HepG2 (cell line): ENCODE data around the gene TSHZ2. TPM values are rescaled to one million over a fixed set of nuclear protein-coding genes. Genes with fewer than 3 reads are reported as not detected.

Experiments used
- CTCF ChIP-seq: sonication (generic); formaldehyde crosslinking; IDR thresholded peaks from 2 replicates; pipeline ENCODE4 v1.5.0; 2020; ENCODE audit warnings: mild to moderate bottlenecking, missing genetic modification reagents, moderate library complexity
- HDAC6 ChIP-seq: fragments of 200-600 bp; sonication (generic); IDR thresholded peaks from 2 replicates; pipeline ENCODE4 v1.7.0; 2017; ENCODE audit warnings: mild to moderate bottlenecking, antibody characterized with exemption, low read length, low read depth
- KDM5A ChIP-seq: fragments of 200-600 bp; sonication (generic); IDR thresholded peaks from 2 replicates; pipeline ENCODE4 v1.7.0; 2018; ENCODE audit warnings: antibody characterized with exemption, mild to moderate bottlenecking, low read length, borderline replicate concordance
- MATR3 ChIP-seq: sonication (generic); formaldehyde crosslinking; IDR thresholded peaks from 2 replicates; pipeline ENCODE4 v1.4.0; 2020; ENCODE audit warnings: missing genetic modification reagents
- MTA1 ChIP-seq: sonication (generic); formaldehyde crosslinking; IDR thresholded peaks from 2 replicates; pipeline ENCODE4 v1.4.0; 2020; ENCODE audit warnings: missing genetic modification reagents, mild to moderate bottlenecking, borderline replicate concordance
- NFAT5 ChIP-seq: sonication (generic); formaldehyde crosslinking; IDR thresholded peaks from 2 replicates; pipeline ENCODE4 v1.4.0; 2020; ENCODE audit warnings: missing genetic modification reagents
- NFKBIZ ChIP-seq: IDR thresholded peaks from 2 replicates; pipeline ENCODE4 v1.6.1; 2018; ENCODE audit warnings: missing genetic modification reagents, missing compliant biosample characterization
- NFYC ChIP-seq: IDR thresholded peaks from 2 replicates; pipeline ENCODE4 v1.6.1; 2016; ENCODE audit warnings: missing genetic modification reagents, missing compliant biosample characterization
- NR3C1 ChIP-seq: sonication (generic); formaldehyde crosslinking; IDR thresholded peaks from 2 replicates; pipeline ENCODE4 v1.4.0; 2020; ENCODE audit warnings: missing genetic modification reagents
- PBX3 ChIP-seq: sonication (generic); formaldehyde crosslinking; IDR thresholded peaks from 2 replicates; pipeline ENCODE4 v1.8.1; 2023; ENCODE audit warnings: missing genetic modification reagents, inconsistent platforms, borderline replicate concordance
- PREB ChIP-seq: sonication (generic); formaldehyde crosslinking; IDR thresholded peaks from 2 replicates; pipeline ENCODE4 v1.4.0; 2020; ENCODE audit warnings: missing genetic modification reagents
- REL ChIP-seq: sonication (generic); formaldehyde crosslinking; conservative IDR thresholded peaks from 2 replicates; pipeline ENCODE4 v1.8.0; 2022; ENCODE audit warnings: mild to moderate bottlenecking, missing genetic modification reagents, moderate library complexity
- TOPORS ChIP-seq: sonication (generic); formaldehyde crosslinking; IDR thresholded peaks from 2 replicates; pipeline ENCODE4 v1.8.0; 2023; ENCODE audit warnings: mild to moderate bottlenecking, missing genetic modification reagents
- XBP1 ChIP-seq: sonication (generic); formaldehyde crosslinking; IDR thresholded peaks from 2 replicates; pipeline ENCODE4 v1.5.0; 2020; ENCODE audit warnings: missing genetic modification reagents
- YEATS4 ChIP-seq: sonication (generic); formaldehyde crosslinking; IDR thresholded peaks from 2 replicates; pipeline ENCODE4 v1.4.0; 2020; ENCODE audit warnings: missing genetic modification reagents, borderline replicate concordance
- ZKSCAN8 ChIP-seq: IDR thresholded peaks from 2 replicates; pipeline ENCODE4 v1.6.1; 2016; ENCODE audit warnings: borderline replicate concordance, missing genetic modification reagents, missing compliant biosample characterization
- ZNF337 ChIP-seq: sonication (generic); formaldehyde crosslinking; IDR thresholded peaks from 2 replicates; pipeline ENCODE4 v1.5.1; 2020; ENCODE audit warnings: missing genetic modification reagents, low read depth, mild to moderate bottlenecking, borderline replicate concordance
- ZNF44 ChIP-seq: sonication (generic); formaldehyde crosslinking; IDR thresholded peaks from 2 replicates; pipeline ENCODE4 v1.5.1; 2020; ENCODE audit warnings: mild to moderate bottlenecking, missing genetic modification reagents
- ZNF564 ChIP-seq: sonication (generic); formaldehyde crosslinking; IDR thresholded peaks from 2 replicates; pipeline ENCODE4 v1.8.1; 2023; ENCODE audit warnings: mild to moderate bottlenecking, missing genetic modification reagents
- ZNF567 ChIP-seq: sonication (generic); formaldehyde crosslinking; IDR thresholded peaks from 2 replicates; pipeline ENCODE4 v1.8.1; 2023; ENCODE audit warnings: mild to moderate bottlenecking, missing genetic modification reagents, borderline replicate concordance
- ZNF569 ChIP-seq: sonication (generic); formaldehyde crosslinking; IDR thresholded peaks from 2 replicates; pipeline ENCODE4 v1.5.0; 2020; ENCODE audit warnings: mild to moderate bottlenecking, missing genetic modification reagents, moderate library complexity, borderline replicate concordance
- polyA plus RNA-seq, 8 experiments: library from polyadenylated mRNA; depleted of rRNA in 3 of 8; stranded (reverse) in 7 of 8; unstranded in 1 of 8; fragments of >200 nt; fragmentation: Illumina TruSeq in 4 of 8; extraction: Trizol in 4 of 8; gene quantifications; 2 replicates each; pipeline versions ENCODE4 v1.2.1 to v1.2.3, GENCODE V29; 2011 to 2016; ENCODE audit warnings: low read depth in 4 of 8, missing spikeins in 1 of 8, mixed read lengths in 1 of 8; ENCODE audit not compliant: insufficient read depth in 1 of 8
- total RNA-seq, 5 experiments: library from RNA; depleted of rRNA; stranded (reverse); fragments of >200 nt; fragmentation: Illumina TruSeq; extraction: Trizol; gene quantifications; 2 replicates each; pipeline ENCODE4 v1.2.3, GENCODE V29; 2016; ENCODE audit warnings: low read depth in 1 of 5

Gene TSHZ2
- total and polyA plus RNA-seq, 2 of the 13 experiments (the other 11 are each of a cell fraction or from before 2014, with no cell fraction given): 0.01 TPM; not detected in 1

- TF ChIP-seq CTCF (CRISPR knock-in tag) (peak; percentile 99), HDAC6 (no peak), KDM5A (no peak), PBX3 (CRISPR knock-in tag) (no peak), REL (CRISPR knock-in tag) (no peak), ZKSCAN8 (CRISPR knock-in tag) (no peak), NFAT5 (CRISPR knock-in tag) (0 out of 2 replicates have a peak, but pooled peaks have one; percentile 11), ZNF567 (CRISPR knock-in tag) (no peak), ZNF337 (CRISPR knock-in tag) (no peak), NR3C1 (CRISPR knock-in tag) (no peak), PREB (no peak), TOPORS (CRISPR knock-in tag) (no peak), ZNF569 (CRISPR knock-in tag) (no peak), NFYC (CRISPR knock-in tag) (no peak), XBP1 (no peak), MTA1 (no peak), YEATS4 (CRISPR knock-in tag) (no peak), MATR3 (no peak), ZNF564 (CRISPR knock-in tag) (no peak), NFKBIZ (CRISPR knock-in tag) (0 out of 2 replicates have a peak, but pooled peaks have one; percentile 41), ZNF44 (no peak)
Observed at GRCh38 chr20:53216856-53217576, 244.9 kb downstream of the TSHZ2 start (continued).
